DMS53 (cell line): Measurements from ENCODE around the gene ARRDC2.
A peak's percentile ranks its signal among the peaks of the same experiment; 100 is the strongest.

Experiments used
- DNase-seq: peaks from one replicate; lab custom pipeline; 2025; lab: John Stamatoyannopoulos, UW

Gene ARRDC2

GRCh38 chr19:18058208-18059009, 50.4 kb downstream of the ARRDC2 start:
- peak; percentile 84 for DNase-seq

- DNase-seq, result no peak
Observed at GRCh38 chr19:18059297-18059696, 51.3 kb downstream of the ARRDC2 start.

- DNase-seq, result no peak
Observed at GRCh38 chr19:18059902-18060301, 51.9 kb downstream of the ARRDC2 start.

GRCh38 chr19:18060472-18060871, 52.5 kb downstream of the ARRDC2 start:
- DNase-seq, result no peak

- peak; percentile 41 for DNase-seq
Observed at GRCh38 chr19:18062028-18062427, 54.1 kb downstream of the ARRDC2 start.

GRCh38 chr19:18063463-18063862, 55.5 kb downstream of the ARRDC2 start:
- no peak for DNase-seq
